ENCODE measurements around the gene NASP. TPM values are rescaled to one million over a fixed set of nuclear protein-coding genes. Genes with fewer than 3 reads are reported as not detected.

Gene NASP
- total and polyA plus RNA-seq, 2 experiments from 2014 or later, result 294 to 1,039 TPM

DNA sequence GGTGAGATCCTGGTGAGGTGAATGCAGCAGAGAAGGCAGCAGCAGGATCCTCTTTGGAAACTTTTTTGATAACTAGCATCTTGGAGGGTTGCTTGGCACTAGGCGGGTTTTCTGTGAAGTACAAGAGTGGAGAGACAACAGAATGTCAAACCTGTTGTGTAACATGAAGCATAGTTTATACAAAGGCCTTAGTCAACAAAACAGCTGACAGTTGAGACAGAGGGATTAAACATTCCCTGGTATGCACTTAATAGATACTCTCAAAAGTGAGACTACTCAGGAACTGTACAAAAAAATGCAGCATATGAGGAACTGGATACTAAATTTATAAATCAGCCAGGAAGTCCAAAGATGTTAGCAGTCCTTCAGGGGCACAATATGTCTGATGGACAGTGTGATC lies 56.5 kb downstream of the NASP start (continued):
- TF ChIP-seq, protein P1, sequence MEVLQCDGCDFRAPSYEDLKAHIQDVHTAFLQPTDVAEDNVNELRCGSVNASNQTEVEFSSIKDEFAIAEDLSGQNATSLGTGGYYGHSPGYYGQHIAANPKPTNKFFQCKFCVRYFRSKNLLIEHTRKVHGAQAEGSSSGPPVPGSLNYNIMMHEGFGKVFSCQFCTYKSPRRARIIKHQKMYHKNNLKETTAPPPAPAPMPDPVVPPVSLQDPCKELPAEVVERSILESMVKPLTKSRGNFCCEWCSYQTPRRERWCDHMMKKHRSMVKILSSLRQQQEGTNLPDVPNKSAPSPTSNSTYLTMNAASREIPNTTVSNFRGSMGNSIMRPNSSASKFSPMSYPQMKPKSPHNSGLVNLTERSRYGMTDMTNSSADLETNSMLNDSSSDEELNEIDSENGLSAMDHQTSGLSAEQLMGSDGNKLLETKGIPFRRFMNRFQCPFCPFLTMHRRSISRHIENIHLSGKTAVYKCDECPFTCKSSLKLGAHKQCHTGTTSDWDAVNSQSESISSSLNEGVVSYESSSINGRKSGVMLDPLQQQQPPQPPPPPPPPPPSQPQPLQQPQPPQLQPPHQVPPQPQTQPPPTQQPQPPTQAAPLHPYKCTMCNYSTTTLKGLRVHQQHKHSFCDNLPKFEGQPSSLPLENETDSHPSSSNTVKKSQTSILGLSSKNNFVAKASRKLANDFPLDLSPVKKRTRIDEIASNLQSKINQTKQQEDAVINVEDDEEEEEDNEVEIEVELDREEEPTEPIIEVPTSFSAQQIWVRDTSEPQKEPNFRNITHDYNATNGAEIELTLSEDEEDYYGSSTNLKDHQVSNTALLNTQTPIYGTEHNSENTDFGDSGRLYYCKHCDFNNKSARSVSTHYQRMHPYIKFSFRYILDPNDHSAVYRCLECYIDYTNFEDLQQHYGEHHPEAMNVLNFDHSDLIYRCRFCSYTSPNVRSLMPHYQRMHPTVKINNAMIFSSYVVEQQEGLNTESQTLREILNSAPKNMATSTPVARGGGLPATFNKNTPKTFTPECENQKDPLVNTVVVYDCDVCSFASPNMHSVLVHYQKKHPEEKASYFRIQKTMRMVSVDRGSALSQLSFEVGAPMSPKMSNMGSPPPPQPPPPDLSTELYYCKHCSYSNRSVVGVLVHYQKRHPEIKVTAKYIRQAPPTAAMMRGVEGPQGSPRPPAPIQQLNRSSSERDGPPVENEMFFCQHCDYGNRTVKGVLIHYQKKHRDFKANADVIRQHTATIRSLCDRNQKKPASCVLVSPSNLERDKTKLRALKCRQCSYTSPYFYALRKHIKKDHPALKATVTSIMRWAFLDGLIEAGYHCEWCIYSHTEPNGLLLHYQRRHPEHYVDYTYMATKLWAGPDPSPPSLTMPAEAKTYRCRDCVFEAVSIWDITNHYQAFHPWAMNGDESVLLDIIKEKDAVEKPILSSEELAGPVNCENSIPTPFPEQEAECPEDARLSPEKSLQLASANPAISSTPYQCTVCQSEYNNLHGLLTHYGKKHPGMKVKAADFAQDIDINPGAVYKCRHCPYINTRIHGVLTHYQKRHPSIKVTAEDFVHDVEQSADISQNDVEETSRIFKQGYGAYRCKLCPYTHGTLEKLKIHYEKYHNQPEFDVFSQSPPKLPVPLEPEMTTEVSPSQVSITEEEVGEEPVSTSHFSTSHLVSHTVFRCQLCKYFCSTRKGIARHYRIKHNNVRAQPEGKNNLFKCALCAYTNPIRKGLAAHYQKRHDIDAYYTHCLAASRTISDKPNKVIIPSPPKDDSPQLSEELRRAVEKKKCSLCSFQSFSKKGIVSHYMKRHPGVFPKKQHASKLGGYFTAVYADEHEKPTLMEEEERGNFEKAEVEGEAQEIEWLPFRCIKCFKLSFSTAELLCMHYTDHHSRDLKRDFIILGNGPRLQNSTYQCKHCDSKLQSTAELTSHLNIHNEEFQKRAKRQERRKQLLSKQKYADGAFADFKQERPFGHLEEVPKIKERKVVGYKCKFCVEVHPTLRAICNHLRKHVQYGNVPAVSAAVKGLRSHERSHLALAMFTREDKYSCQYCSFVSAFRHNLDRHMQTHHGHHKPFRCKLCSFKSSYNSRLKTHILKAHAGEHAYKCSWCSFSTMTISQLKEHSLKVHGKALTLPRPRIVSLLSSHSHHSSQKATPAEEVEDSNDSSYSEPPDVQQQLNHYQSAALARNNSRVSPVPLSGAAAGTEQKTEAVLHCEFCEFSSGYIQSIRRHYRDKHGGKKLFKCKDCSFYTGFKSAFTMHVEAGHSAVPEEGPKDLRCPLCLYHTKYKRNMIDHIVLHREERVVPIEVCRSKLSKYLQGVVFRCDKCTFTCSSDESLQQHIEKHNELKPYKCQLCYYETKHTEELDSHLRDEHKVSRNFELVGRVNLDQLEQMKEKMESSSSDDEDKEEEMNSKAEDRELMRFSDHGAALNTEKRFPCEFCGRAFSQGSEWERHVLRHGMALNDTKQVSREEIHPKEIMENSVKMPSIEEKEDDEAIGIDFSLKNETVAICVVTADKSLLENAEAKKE (CRISPR knock-in tag; IDR thresholded peaks at IDR 0.05), result no peak
- TF ChIP-seq STAT1 (IDR thresholded peaks at IDR 0.05; ENCODE audit: unreplicated experiment) (no peak), JUNB (IDR thresholded peaks at IDR 0.05; ENCODE audit: unreplicated experiment) (no peak), NANOG (IDR thresholded peaks at IDR 0.05; ENCODE audit: borderline replicate concordance) (no peak), ZNF331 (CRISPR knock-in tag; IDR thresholded peaks at IDR 0.05; ENCODE audit: low read depth) (no peak)
- TF ChIP-seq, protein P2, sequence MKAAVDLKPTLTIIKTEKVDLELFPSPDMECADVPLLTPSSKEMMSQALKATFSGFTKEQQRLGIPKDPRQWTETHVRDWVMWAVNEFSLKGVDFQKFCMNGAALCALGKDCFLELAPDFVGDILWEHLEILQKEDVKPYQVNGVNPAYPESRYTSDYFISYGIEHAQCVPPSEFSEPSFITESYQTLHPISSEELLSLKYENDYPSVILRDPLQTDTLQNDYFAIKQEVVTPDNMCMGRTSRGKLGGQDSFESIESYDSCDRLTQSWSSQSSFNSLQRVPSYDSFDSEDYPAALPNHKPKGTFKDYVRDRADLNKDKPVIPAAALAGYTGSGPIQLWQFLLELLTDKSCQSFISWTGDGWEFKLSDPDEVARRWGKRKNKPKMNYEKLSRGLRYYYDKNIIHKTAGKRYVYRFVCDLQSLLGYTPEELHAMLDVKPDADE (IDR thresholded peaks at IDR 0.05), result no peak

DNA sequence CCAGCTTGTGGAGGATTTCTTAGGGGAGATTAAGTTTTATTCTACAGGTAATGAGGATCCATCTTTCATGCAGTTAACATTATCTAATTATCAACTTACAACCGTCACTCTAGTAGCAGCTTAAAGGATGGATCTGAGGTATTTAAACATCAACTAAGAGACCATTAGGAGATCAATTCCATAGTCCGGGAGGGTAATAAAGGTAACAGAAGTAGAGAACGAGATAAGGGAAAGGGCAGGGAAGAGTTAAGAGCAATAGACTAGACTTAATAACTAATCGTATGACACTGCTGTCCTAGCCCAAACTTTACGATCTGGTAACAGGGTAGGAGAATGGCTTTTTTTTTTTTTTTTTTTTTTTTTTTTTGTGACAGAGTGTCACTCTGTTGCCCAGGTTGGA lies 59.5 kb downstream of the NASP start:
- Histone ChIP-seq H3K9me2 (ENCODE audit: insufficient read depth) (no peaks in the 10 kb centered on the region), H3K79me2 (replicated peaks; ENCODE audit: insufficient read depth) (peaks cover 17% of the 10 kb centered on the region), H3K27me3 (ENCODE audit: insufficient read depth) (no peaks in the 10 kb centered on the region), H3K4me2 (no peak overlapping the region), H3K4me3 (no peak overlapping the region), H3K27ac (ENCODE audit: low read depth) (no peak overlapping the region), H3K4me1 (ENCODE audit: insufficient read depth) (no peaks in the 10 kb centered on the region), H3F3A (replicated peaks; ENCODE audit: low read depth) (no peaks in the 10 kb centered on the region), H4K20me1 (replicated peaks; ENCODE audit: insufficient read depth) (peaks cover 16% of the 10 kb centered on the region), H2AFZ (no peak overlapping the region), H3K36me3 (ENCODE audit: insufficient read depth) (peaks cover 37% of the 10 kb centered on the region)
- no peaks in the 10 kb centered on the region for H3K4me1 Mint-ChIP-seq
- H3K4me3 Mint-ChIP-seq, result no peak overlapping the region
- H3K36me3 Mint-ChIP-seq (ENCODE audit: low read depth), result peaks cover 45% of the 10 kb centered on the region
- no peak overlapping the region for H3K27ac Mint-ChIP-seq
- no peak for ATAC-seq
- no peaks in the 10 kb centered on the region for H3K27me3 Mint-ChIP-seq (ENCODE audit: insufficient read depth, low read depth, poor library complexity)
- no peaks in the 10 kb centered on the region; the same call in 2 of the 3 replicates for H3K9me3 Mint-ChIP-seq
- DNase-seq (ENCODE audit: low spot score), result no peak
- TF ChIP-seq EZH2phosphoT487 (IDR thresholded peaks at IDR 0.05; ENCODE audit: unreplicated experiment), result no peak
- TF ChIP-seq EZH2 (IDR thresholded peaks at IDR 0.05; ENCODE audit: low read depth, unreplicated experiment), result no peak
- TF ChIP-seq CREB1 (CRISPR knock-in tag; IDR thresholded peaks at IDR 0.05; ENCODE audit: low read depth), result no peak
- TF ChIP-seq, protein P2 (IDR thresholded peaks at IDR 0.05), result no peak
- no peak for TF ChIP-seq POLR2AphosphoS5 (IDR thresholded peaks at IDR 0.05; ENCODE audit: low read depth)
- TF ChIP-seq JUNB (IDR thresholded peaks at IDR 0.05; ENCODE audit: unreplicated experiment), result no peak
- no peak for TF ChIP-seq STAT1 (IDR thresholded peaks at IDR 0.05; ENCODE audit: unreplicated experiment)
- TF ChIP-seq, protein P3, sequence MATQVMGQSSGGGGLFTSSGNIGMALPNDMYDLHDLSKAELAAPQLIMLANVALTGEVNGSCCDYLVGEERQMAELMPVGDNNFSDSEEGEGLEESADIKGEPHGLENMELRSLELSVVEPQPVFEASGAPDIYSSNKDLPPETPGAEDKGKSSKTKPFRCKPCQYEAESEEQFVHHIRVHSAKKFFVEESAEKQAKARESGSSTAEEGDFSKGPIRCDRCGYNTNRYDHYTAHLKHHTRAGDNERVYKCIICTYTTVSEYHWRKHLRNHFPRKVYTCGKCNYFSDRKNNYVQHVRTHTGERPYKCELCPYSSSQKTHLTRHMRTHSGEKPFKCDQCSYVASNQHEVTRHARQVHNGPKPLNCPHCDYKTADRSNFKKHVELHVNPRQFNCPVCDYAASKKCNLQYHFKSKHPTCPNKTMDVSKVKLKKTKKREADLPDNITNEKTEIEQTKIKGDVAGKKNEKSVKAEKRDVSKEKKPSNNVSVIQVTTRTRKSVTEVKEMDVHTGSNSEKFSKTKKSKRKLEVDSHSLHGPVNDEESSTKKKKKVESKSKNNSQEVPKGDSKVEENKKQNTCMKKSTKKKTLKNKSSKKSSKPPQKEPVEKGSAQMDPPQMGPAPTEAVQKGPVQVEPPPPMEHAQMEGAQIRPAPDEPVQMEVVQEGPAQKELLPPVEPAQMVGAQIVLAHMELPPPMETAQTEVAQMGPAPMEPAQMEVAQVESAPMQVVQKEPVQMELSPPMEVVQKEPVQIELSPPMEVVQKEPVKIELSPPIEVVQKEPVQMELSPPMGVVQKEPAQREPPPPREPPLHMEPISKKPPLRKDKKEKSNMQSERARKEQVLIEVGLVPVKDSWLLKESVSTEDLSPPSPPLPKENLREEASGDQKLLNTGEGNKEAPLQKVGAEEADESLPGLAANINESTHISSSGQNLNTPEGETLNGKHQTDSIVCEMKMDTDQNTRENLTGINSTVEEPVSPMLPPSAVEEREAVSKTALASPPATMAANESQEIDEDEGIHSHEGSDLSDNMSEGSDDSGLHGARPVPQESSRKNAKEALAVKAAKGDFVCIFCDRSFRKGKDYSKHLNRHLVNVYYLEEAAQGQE (IDR thresholded peaks at IDR 0.05; ENCODE audit: unreplicated experiment), result no peak
- TF ChIP-seq ZNF114 (CRISPR knock-in tag; IDR thresholded peaks at IDR 0.05), result no peak
- TF ChIP-seq ZNF331 (CRISPR knock-in tag; IDR thresholded peaks at IDR 0.05; ENCODE audit: low read depth), result no peak
